ENCODE results near the gene KITLG.
"Not testable (repeated sequence)": the region's sequence is repeated elsewhere in the genome, so short reads cannot be mapped to it uniquely, and the experiment has no call there.

The KITLG gene

DNA sequence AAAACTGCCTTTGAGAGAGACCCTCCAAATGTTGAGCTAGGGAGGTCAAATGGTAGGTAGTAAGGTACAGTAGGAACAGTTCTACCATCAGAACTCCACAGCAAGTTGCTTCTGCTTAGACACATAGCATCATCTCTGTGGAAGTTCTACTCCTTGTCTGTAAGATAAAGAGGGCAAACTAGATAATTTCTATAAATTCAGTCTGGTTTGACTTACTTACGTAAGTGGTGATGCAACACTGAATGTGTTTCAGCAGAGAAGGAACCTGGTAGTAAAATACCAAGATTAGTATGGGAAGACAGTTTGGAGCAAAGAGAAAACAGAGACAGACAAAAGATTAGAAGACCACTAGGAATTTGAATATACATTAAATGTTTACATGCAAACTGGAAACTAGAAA, 42.0 kb downstream of the KITLG start:
- no peak for DNase-seq

DNA sequence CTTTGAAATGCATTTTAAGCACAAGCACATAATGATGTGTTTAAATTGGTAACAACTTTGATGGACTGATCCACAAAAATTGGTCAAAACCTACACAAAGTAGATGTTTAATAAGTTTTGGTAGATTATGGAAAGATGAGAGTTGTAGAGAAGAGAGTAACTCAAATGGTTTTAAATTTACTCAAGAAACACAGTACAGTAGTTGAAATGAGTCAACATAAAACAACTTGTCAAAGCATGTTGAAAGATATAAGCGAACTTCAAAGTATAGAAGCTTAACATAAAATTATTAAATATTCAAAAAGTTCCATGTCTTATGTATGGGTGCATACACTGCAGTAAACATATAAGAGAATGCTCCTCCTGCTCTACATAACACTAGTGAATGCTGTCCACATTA, 49.4 kb downstream of the KITLG start:
- no peak for DNase-seq

DNA sequence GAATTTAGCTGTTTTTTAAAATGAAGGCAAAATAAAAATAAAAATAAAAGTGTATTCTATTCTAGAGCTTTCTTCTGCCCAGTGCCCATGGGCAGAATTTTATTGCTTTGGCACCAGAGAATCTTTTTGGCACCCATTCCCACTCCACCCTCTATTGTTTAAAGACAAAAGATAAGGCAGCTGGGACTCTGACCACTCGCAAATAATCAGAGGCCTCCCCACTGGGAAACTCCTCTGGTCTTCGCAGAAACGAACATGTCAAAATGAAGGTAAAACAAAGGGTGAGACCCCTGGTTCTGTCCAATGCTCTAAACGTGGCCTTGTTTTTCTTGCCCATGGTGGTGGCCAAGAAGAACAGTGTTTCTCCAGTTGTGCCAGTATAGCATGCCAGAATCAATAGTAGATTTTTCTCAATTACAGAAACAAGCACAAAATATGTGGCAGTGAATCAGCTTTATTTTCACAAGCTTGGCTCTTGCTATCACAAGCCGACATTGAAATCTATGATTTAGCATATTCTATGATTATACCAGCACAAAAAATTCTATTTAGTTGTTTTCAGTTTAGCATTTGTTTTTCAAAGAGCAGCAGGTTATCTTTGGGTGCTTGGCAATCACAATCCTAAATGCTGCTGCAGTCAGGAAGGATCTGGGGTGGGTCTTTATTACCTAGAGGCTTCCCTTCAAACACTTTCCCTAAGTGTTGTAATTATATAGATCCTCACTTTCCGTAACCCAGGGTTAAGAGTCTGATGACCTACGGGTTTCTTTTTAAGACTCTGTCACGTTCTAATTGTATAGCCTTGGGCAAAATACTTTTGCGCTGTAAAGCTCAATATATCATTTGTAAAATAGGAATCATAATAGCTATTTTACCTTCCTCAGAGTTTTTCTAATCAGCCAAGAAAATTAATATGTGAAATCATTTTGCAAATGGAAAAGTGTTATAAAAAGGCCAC, 50.5 kb downstream of the KITLG start:
- DNase-seq, result no peak

DNA sequence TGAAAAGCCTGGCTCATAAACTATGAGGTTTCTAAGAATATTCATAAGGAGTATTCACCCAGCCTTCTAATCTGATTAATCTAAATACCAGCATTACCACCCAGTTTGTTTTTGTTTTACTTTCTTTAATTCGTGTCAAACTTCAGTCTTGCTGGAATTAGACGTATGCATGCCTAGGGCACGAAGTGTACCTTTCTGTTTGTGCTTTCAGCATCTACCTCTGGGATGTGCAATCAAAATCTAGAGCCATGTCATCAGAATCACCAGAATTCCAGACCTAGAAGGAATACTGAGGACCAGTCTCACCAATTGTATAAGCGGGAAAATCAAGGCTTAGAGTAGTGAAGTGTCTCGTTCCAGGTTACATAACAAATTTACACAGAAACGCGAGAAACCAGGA, 57.3 kb downstream of the KITLG start:
- no peak for DNase-seq

DNA sequence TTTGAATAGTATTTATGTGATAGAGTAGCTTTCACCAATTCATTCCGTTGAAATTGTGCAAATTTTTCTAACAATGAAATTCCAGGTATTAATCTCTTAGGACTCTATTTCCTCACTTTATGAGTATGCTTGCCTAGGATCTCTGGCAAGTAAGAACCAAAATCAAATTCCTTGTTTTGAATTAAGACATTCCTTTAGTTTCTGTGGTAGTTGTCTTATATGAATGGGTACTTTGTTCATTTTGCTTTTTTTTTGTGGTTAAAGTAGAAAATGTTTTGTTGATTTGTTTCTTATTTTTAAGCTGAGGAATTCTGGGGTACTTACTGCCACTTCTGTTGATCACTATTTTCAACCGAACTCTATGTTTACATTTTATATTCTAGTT, 59.8 kb downstream of the KITLG start:
- no peak for DNase-seq

DNA sequence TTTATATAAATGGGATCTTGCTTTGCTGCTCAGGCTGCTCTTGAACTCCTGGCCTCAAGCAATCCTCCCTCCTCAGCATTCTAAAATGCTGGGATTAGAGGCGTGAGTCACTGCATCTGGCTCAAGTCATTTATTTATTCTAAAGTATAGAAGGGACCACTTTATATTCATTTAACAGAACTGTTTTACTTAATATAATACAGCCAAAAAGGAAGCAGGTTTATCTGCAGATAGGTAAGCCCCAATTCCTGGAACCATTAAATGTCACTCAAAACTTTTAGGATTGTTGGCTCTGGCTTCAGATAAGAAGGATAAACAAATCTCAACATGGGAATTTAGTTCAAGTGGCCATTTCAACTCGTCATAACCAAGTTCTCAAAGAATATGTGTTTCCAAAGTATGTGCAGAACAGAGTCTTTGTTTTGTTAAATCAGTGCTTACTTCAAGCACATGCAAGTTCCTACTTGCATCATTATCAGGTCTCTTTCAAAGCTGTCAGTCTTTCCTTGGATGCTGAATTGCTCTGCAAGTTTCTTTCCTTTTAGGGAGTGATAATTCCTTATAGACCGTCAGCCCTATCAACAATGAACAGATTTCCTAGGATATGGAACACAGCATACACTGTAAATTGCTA, 60.4 kb downstream of the KITLG start:
- DNase-seq, result no peak

DNA sequence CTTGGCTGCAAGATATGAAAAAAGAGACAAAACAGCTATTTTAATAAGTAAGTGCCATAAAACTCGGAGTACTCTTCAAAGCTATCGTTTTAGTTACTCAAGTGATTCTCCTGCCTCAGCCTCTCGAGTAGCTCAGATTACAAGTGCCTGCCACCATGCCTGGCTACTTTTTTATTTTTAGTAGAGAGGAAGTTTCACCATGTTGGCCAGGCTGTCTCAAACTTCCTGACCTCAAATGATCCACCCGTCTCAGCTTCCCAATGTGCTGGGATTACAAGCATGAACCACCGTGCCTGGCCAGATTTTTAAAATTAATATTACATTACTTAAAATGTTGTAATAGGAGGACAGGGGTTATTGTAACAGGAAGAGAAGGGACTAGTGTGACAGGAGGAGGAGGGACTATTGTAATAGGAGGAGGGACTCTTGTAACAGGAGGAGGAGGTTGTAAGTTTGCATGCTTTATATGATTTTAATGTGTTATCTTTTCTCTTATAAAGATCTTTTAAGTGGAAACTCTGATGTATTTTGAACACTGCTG, 61.3 kb downstream of the KITLG start:
- DNase-seq, result no peak

DNA sequence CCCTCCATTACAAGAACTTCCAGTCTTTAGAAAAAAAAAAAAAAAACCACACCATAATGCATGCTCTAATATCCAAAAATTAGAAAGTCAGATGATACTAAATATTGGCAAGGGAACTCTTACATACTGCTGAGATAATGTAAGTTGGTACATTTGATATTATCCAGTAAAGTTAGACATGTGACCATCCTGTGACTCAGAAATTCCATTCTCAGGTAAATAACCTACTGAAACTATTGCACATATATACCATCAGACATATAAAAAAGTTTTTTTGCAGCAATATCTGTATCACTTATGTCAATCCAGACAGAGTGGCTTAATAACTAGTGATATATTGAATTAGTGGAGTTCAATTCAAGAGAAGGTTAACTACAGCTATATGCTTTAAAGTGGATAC, 63.5 kb downstream of the KITLG start:
- DNase-seq, result no peak

DNA sequence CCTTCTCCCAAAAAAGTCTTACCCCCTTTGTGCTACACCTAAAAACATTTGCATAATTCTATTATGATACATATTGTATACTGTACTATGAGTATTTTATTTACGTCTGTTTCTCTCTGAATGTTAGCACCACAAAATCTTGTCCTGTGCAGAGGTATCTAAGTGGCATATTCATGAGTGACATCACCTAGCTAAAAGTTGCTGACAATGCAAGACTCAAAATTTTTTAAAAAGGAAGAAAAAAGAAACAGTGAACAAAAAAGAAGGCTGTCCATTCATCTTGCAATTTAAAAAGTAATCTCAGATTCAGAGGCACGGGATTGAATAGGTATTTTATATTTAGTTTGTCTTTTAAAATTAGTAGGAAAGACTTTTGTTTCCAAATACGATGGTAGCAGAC, 69.4 kb downstream of the KITLG start:
- no peak for DNase-seq

DNA sequence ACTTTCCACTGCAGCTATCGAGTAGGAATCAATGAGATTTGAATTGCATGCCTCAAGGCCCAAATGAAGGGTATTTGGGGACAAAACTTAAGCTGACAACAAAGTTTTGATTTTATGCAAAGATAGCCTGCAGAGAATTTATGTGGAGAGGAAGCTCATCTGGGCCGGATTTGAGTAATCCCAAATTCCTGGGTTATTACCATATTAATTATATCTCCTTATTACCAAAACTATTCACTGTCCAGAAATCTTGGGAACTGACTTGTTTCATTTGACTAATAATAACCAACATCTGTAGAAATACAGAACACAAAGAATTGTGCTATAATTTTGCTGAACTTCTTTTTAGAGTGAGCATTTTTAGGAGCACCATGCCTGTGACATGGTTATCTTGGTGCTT, 70.4 kb downstream of the KITLG start:
- DNase-seq, result no peak

DNA sequence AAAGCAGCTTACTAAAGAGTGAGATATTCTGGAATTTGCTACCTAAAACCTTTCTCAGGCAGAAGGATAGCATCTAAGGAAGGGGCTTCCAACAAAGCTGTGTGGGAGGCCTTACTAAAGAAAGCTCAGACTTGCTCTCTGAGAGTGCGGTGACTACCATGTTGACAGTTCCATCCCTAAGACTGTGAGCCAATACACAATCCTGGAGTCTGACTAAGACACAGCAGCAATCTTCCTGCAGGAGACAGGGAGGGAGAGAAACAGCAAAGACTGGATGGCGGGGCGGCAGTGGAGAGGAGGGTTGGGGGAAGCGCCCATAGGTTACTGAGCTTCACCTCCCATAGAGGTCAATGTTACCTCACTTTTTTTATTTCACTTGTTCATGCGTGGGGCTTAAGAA, 70.9 kb downstream of the KITLG start:
- no peak for DNase-seq

DNA sequence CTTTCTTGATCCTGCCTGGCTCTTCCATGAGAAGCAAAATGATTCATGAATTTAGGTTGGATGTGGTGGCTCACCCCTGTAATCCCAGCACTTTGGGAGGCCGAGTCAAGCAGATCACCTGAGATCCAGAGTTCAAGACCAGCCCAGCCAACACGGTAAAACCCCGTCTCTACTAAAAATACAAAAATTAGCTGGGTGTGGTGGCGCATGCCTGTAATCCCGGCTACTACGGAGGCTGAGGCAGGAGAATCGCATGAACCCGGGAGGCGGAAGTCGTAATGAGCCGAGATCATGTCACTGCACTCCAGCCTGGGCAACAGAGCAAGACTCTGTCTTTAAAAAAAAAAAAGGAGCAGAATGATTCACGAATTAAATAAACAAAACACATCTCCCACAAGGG, 72.4 kb downstream of the KITLG start:
- DNase-seq, result not testable (repeated sequence)

DNA sequence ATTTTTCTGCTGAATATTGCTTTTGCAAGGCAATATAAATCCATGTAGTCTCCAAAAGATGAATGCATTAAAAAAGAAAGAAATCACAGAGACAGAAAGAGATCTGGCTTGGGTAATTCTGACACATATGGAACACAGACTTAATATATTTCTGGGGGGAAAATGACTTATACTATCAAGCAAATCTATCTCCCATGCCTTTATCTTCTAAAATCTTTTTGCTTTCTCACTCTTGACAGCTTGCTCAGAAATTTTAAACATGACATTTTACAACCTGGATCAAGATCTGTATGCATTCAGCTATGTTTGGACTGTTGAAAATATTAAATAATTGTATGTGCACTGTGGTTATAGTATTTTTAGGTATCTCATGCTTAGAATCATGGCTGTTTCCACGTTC, 73.0 kb downstream of the KITLG start:
- DNase-seq, result no peak

DNA sequence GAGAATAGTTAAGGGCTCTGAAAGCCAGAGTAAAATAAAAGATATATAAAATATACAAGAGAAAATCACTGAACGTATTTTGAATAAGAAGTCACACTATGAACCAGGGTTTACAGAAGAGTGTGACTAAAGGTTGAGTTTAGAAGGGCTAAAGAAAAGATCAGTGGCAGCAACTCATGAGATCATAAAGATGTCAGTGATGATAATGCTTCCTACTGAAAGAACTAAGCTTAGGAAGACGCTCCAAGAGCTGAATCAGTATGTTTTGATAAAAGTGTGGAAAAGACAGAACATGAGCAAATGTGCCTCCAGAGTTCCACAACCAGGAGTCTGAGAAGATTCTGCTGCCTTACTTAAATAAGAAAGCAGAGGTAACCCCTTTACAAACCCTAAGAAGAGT, 74.6 kb downstream of the KITLG start:
- DNase-seq, result no peak

DNA sequence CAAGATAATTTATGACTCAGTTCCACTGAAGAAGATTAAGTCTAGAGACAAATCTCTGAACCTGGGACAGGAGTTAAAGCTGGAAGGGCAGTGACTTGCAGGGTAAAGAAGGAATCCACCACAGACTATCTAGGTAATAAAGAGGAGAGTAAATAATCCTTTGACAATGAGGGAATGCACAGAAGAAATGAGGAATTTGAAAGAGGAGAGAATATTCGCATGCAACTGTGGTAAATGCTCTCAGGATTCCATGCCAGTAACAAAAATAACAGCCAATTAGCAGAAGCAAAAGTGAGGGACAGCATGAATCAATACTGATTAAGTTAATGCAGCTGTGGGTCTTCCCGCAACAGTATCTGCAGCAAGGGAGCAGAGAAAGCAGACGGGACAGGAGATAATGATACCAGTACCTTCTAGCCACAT, 77.0 kb downstream of the KITLG start:
- no peak for DNase-seq

DNA sequence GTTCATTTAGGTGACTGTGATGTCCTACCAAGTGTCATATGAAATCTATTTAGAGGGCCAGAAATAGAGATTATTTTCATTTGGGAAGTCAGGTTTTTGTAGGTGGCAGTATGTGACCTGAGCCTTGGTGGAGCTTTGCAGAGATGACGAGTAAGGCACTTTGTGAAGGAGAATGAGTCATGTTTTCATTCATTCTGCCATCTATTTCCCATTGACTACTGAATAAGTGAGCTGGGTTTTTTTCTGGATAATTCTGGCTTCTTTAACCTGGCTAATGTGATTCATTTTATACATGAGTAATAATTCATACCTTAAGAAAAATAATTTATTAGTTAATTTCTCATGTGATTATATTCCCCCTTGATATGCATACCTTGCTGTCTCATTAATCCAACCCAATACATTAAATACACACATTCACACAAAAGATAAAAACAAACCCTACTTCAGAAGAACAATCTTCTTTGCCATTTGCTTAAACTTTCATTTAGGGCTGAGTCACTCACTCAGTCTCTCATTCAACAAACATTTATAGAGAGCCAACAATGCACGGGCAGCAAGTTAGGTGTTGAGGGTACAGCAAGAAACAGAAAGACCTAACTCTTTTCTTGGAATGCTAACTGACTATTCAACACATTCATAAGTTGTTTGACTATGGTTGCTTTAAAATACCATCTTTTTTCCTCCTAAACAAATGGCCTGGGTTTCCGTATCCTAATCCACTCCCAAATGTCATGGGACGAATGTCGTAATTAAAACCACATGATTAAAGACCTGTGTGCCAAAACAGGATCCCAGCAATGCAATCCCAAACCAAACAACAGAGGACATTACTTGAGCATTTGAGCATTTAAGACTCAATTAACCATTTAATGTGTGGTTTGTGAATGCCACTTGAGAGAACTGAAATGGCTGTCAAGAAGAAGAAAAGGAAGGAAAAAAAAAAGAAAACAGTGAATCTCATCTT, 78.0 kb downstream of the KITLG start:
- DNase-seq, result no peak

DNA sequence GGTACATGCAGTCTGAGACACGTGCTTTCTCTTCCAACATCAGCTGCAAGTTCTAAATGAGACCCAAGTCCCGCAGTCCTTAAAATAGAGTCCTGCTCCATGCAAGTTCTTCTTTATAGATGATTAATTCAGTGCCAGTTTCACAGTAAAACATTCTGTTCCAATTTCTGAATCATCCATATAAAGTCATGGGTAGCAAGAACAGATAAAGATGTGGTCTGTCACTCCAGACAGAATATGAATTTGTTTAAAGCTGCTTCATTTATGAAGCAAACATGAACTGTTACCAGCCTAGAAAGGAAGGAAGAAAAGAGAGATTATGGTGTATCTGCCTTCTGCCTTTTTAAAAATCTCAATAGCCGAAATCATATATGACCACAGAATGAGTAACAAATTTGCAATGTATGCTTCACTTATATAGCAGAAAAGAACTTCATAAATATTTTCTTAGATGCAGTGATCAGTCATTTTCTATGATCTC, 83.3 kb downstream of the KITLG start:
- DNase-seq, result no peak

DNA sequence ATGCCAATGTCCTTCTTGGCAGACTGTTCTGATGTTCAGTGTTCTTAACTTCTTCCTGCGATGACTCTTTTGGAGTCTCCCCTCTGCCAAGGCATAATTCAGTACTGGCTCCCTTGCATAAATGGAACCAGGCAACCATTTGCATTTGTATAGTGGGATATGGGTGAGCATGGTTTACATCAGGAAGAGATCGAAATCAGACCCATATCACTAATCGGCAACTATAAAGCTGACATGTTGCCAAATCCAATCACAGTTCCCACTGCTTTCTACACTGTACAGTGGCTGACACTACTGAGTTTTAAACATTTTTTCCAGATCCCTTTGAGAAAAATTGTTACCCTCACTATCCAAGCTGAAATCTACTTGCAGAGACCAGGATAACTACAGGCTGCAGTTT, 83.8 kb downstream of the KITLG start:
- DNase-seq, result no peak

DNA sequence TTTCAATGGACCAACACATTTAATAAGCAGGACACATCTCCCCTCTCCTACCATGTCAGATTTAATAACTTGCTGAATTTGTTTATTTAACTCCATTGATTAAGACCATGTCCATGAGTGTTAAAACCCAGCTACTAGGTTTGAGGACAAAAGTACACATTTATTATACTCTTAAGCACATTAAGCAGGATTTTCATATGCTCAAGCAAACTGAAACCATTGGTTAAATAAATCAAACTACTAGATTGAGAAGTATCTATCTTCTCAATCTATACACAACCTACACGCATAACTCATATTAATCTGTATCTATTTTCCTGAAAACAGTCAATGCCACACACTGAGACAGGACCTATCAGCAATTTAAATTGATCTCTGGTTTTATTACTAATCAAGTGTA, 85.2 kb downstream of the KITLG start:
- no peak for DNase-seq

DNA sequence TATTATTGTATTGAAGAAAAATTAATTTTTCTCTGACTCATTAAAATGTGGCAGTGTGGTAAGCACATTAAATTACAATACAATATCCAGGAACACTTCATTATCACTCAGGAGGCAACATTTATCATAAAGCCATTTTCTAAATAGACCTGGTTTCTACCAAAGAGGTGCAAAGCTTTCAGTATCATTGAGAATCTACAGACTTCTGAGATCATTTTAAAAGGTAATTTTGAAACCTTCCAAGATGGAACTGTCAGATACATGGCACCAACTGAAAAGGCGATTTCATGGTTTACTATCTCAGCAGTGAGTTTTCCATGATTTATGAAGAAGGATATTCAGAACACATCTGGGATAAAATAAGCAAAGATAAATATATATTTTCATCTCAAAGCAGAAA, 85.8 kb downstream of the KITLG start:
- DNase-seq, result no peak

DNA sequence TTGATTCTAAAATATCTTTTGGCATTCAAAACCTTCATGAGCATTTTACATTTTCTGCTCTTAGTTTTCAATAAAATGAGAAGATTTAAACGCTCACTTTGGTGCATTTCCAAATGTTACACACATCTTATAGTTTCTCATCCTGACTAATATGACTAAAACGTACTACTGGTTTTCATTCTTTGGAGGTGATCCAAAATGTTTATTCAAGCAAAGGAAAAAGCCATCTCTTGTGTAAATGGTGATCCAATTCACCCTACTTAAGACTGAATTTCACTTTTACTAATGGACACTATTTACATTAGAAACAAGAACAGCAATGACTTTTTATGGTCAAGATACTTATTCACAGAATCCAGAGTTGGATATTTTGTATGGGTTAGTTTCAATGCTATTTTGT, 86.6 kb downstream of the KITLG start:
- no peak for DNase-seq

DNA sequence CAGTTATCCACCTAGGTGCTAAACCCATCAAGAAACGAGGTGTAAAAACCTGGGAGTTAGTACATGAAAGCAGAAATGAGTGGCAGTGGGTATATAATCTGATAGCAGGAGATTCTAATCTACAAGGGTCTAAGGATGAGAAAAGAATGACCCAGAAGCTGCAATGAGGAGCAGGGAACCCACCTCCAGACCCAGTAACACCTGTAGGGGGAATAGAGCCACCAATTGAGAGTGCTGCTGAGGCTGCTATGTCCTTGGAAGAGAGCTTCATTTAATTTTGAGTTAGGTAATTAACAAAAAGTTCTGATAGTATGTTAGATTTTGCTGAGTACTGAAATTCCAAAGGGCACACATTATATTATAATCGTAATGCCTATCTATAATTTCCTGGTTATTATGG, 89.8 kb downstream of the KITLG start:
- no peak for DNase-seq

DNA sequence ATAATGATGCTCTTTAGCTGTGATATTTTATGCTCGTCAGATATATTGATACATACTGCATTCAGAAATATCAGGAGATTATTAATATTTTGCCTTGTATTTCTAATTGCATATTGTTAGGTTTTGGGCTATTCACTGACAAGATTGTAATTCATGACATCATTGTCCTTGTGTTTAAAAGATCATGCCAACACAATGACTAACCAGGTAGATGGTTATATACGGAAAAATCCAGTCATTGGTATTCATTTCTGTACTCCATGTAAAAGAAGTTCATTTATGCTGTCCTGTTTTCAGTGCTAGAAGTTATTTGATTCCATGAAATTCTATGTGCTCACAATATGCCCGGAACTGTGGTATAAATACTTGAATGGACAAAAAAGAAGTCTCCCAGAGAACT, 107.5 kb downstream of the KITLG start:
- no peak for DNase-seq

Measured in activated effector memory CD4-positive, alpha-beta T cell treated with Interleukin-2 at 50 U/mL for 16 hours (primary cell).